BLaER1 (cell line): ENCODE data around the gene ATRNL1.

ENCODE experiments used
- H3K27ac ChIP-seq: shearing (Covaris generic); formaldehyde crosslinking; 2 replicates; pipeline ENCODE4 v1.8.1; 2022
- H3K27me3 ChIP-seq: shearing (Covaris generic); formaldehyde crosslinking; 2 replicates; pipeline ENCODE4 v1.8.1; 2022
- H3K36me3 ChIP-seq: shearing (Covaris generic); formaldehyde crosslinking; 2 replicates; pipeline ENCODE4 v1.8.1; 2022
- H3K4me1 ChIP-seq: shearing (Covaris generic); formaldehyde crosslinking; 2 replicates; pipeline ENCODE4 v1.8.1; 2022
- H3K4me2 ChIP-seq: shearing (Covaris generic); formaldehyde crosslinking; 2 replicates; pipeline ENCODE4 v1.8.1; 2022
- H3K4me3 ChIP-seq: shearing (Covaris generic); formaldehyde crosslinking; 2 replicates; pipeline ENCODE4 v1.8.1; 2022
- H3K9ac ChIP-seq: shearing (Covaris generic); formaldehyde crosslinking; 2 replicates; pipeline ENCODE4 v1.8.1; 2022
- H3K9me3 ChIP-seq: shearing (Covaris generic); formaldehyde crosslinking; 2 replicates; pipeline ENCODE4 v1.8.1; 2022
- H4K20me1 ChIP-seq: shearing (Covaris generic); formaldehyde crosslinking; 2 replicates; pipeline ENCODE4 v1.8.1; 2022
- Cebpa-rat ChIP-seq: shearing (Covaris generic); IDR thresholded peaks from 2 replicates; pipeline ENCODE4 v1.8.1; 2022

Gene ATRNL1

GRCh38 chr10:115638246-115638645 is 545.1 kb downstream of the ATRNL1 start:
- H3K27ac ChIP-seq = no peak overlapping the region
- H3K4me3 ChIP-seq = no peak overlapping the region
- no peaks in the 10 kb centered on the region for H3K9me3 ChIP-seq
- no peak overlapping the region for H3K9ac ChIP-seq
- no peaks in the 10 kb centered on the region for H3K27me3 ChIP-seq
- TF ChIP-seq Cebpa-rat = no peak
- no peaks in the 10 kb centered on the region for H4K20me1 ChIP-seq
- no peak overlapping the region for H3K4me2 ChIP-seq
- no peaks in the 10 kb centered on the region for H3K4me1 ChIP-seq
- no peaks in the 10 kb centered on the region for H3K36me3 ChIP-seq

GRCh38 chr10:115649217-115649616 is 556.1 kb downstream of the ATRNL1 start:
- no peak for TF ChIP-seq Cebpa-rat
- Histone ChIP-seq H3K9me3 (no peaks in the 10 kb centered on the region), H3K36me3 (no peaks in the 10 kb centered on the region), H3K4me2 (no peak overlapping the region), H3K27me3 (no peaks in the 10 kb centered on the region), H4K20me1 (no peaks in the 10 kb centered on the region), H3K27ac (no peak overlapping the region), H3K4me1 (no peaks in the 10 kb centered on the region), H3K9ac (no peak overlapping the region), H3K4me3 (no peak overlapping the region)

- no peak for TF ChIP-seq Cebpa-rat
- no peaks in the 10 kb centered on the region for H3K4me1 ChIP-seq
- H3K27me3 ChIP-seq = no peaks in the 10 kb centered on the region
- H3K4me3 ChIP-seq = no peak overlapping the region
- no peaks in the 10 kb centered on the region for H3K9me3 ChIP-seq
- H3K9ac ChIP-seq = no peak overlapping the region
- H3K4me2 ChIP-seq = no peak overlapping the region
- H4K20me1 ChIP-seq = no peaks in the 10 kb centered on the region
- no peak overlapping the region for H3K27ac ChIP-seq
- H3K36me3 ChIP-seq = no peaks in the 10 kb centered on the region
Observed at GRCh38 chr10:115653473-115653872, 560.3 kb downstream of the ATRNL1 start.

- no peaks in the 10 kb centered on the region for H3K4me1 ChIP-seq
- no peak overlapping the region for H3K27ac ChIP-seq
- H3K4me3 ChIP-seq = no peak overlapping the region
- H3K36me3 ChIP-seq = no peaks in the 10 kb centered on the region
- H3K9ac ChIP-seq = no peak overlapping the region
- no peak for TF ChIP-seq Cebpa-rat
- H4K20me1 ChIP-seq = no peaks in the 10 kb centered on the region
- H3K27me3 ChIP-seq = no peaks in the 10 kb centered on the region
- no peaks in the 10 kb centered on the region for H3K9me3 ChIP-seq
- H3K4me2 ChIP-seq = no peak overlapping the region
Observed at GRCh38 chr10:115654961-115655360, 561.8 kb downstream of the ATRNL1 start.

- Histone ChIP-seq H3K27ac (no peak overlapping the region), H3K9ac (no peak overlapping the region), H3K4me2 (no peak overlapping the region), H3K9me3 (no peaks in the 10 kb centered on the region), H4K20me1 (no peaks in the 10 kb centered on the region), H3K27me3 (no peaks in the 10 kb centered on the region), H3K36me3 (no peaks in the 10 kb centered on the region), H3K4me3 (no peak overlapping the region), H3K4me1 (no peaks in the 10 kb centered on the region)
- no peak for TF ChIP-seq Cebpa-rat
Observed at GRCh38 chr10:115657161-115657860, 564.1 kb downstream of the ATRNL1 start.

- Histone ChIP-seq H3K9me3 (no peaks in the 10 kb centered on the region), H3K9ac (no peak overlapping the region), H4K20me1 (no peaks in the 10 kb centered on the region), H3K4me1 (no peaks in the 10 kb centered on the region), H3K36me3 (no peaks in the 10 kb centered on the region), H3K27ac (no peak overlapping the region), H3K4me2 (no peak overlapping the region), H3K27me3 (no peaks in the 10 kb centered on the region), H3K4me3 (no peak overlapping the region)
- no peak for TF ChIP-seq Cebpa-rat
Observed at GRCh38 chr10:115659616-115660015, 566.5 kb downstream of the ATRNL1 start.

- Histone ChIP-seq H3K9me3 (no peaks in the 10 kb centered on the region), H4K20me1 (no peaks in the 10 kb centered on the region), H3K4me3 (no peak overlapping the region), H3K27ac (no peak overlapping the region), H3K36me3 (no peaks in the 10 kb centered on the region), H3K27me3 (no peaks in the 10 kb centered on the region), H3K4me1 (no peaks in the 10 kb centered on the region), H3K9ac (no peak overlapping the region), H3K4me2 (no peak overlapping the region)
- TF ChIP-seq Cebpa-rat = no peak
Observed at GRCh38 chr10:115660391-115660790, 567.2 kb downstream of the ATRNL1 start.

- H3K27me3 ChIP-seq = no peaks in the 10 kb centered on the region
Observed at GRCh38 chr10:115662422-115662821, 569.3 kb downstream of the ATRNL1 start.

GRCh38 chr10:115665549-115665948 is 572.4 kb downstream of the ATRNL1 start:
- Histone ChIP-seq H3K4me3 (no peak overlapping the region), H4K20me1 (no peaks in the 10 kb centered on the region), H3K4me2 (no peak overlapping the region), H3K9me3 (no peaks in the 10 kb centered on the region), H3K4me1 (no peaks in the 10 kb centered on the region), H3K36me3 (no peaks in the 10 kb centered on the region), H3K27me3 (no peaks in the 10 kb centered on the region), H3K27ac (no peak overlapping the region), H3K9ac (no peak overlapping the region)
- TF ChIP-seq Cebpa-rat = no peak

More at GRCh38 chr10:115662422-115662821, 569.3 kb downstream of the ATRNL1 start:
- no peak overlapping the region for H3K9ac ChIP-seq
- no peaks in the 10 kb centered on the region for H3K9me3 ChIP-seq
- H3K4me3 ChIP-seq = no peak overlapping the region
- no peaks in the 10 kb centered on the region for H3K36me3 ChIP-seq
- H4K20me1 ChIP-seq = no peaks in the 10 kb centered on the region
- TF ChIP-seq Cebpa-rat = no peak
- no peak overlapping the region for H3K27ac ChIP-seq
- no peak overlapping the region for H3K4me2 ChIP-seq
- H3K4me1 ChIP-seq = no peaks in the 10 kb centered on the region

- TF ChIP-seq Cebpa-rat = no peak
- H3K4me1 ChIP-seq = no peaks in the 10 kb centered on the region
- no peaks in the 10 kb centered on the region for H3K27me3 ChIP-seq
- no peaks in the 10 kb centered on the region for H3K9me3 ChIP-seq
- H3K27ac ChIP-seq = no peak overlapping the region
- no peak overlapping the region for H3K9ac ChIP-seq
- H3K36me3 ChIP-seq = no peaks in the 10 kb centered on the region
- no peak overlapping the region for H3K4me2 ChIP-seq
- H4K20me1 ChIP-seq = no peaks in the 10 kb centered on the region
- H3K4me3 ChIP-seq = no peak overlapping the region
Observed at GRCh38 chr10:115674496-115674895, 581.3 kb downstream of the ATRNL1 start.

GRCh38 chr10:115696747-115697146 is 603.6 kb downstream of the ATRNL1 start:
- Histone ChIP-seq H4K20me1 (no peaks in the 10 kb centered on the region), H3K4me1 (no peaks in the 10 kb centered on the region), H3K9ac (no peak overlapping the region), H3K27ac (no peak overlapping the region), H3K9me3 (no peaks in the 10 kb centered on the region), H3K36me3 (no peaks in the 10 kb centered on the region), H3K4me3 (no peak overlapping the region), H3K4me2 (no peak overlapping the region), H3K27me3 (no peaks in the 10 kb centered on the region)
- no peak for TF ChIP-seq Cebpa-rat
